Fibroblast of lung (primary cell): ENCODE measurements around the gene PTRH1. TPM values are rescaled to one million over a fixed set of nuclear protein-coding genes. Genes with fewer than 3 reads are reported as not detected.

Experiments used
- DNase-seq, 2 donors: peaks; one replicate each; pipeline versions ENCODE4 v3.0.0 to v3.0.0-alpha.2; 2010; ENCODE audit warnings: low read depth in 2 of 2
- H2AFZ ChIP-seq: 2 replicates; pipeline ENCODE4 v1.5.1; 2012; ENCODE audit warnings: low read length, control low read depth, inconsistent platforms
- H3K27ac ChIP-seq: 2 replicates; pipeline ENCODE4 v1.5.1; 2011; ENCODE audit warnings: low read length, control low read depth; ENCODE audit not compliant: insufficient read depth
- H3K27me3 ChIP-seq: 2 replicates; pipeline ENCODE4 v1.5.1; 2011; ENCODE audit warnings: mild to moderate bottlenecking, low read length; ENCODE audit not compliant: control insufficient read depth, insufficient read depth
- H3K36me3 ChIP-seq: 2 replicates; pipeline ENCODE4 v1.5.1; 2011; ENCODE audit warnings: low read length; ENCODE audit not compliant: control insufficient read depth, insufficient read depth
- H3K4me1 ChIP-seq: 2 replicates; pipeline ENCODE4 v1.5.1; 2011; ENCODE audit warnings: low read length; ENCODE audit not compliant: control insufficient read depth, insufficient read depth; ENCODE audit errors: extremely low read depth
- H3K4me2 ChIP-seq: 2 replicates; pipeline ENCODE4 v1.5.1; 2011; ENCODE audit warnings: low read length, control low read depth; ENCODE audit not compliant: insufficient read depth; ENCODE audit errors: extremely low read depth
- H3K4me3 ChIP-seq, 4 experiments: fragments of 200-600 bp in 1 of 4; sonication (generic) in 1 of 4; replicated peaks in 1 of 4; 2 replicates each; pipeline ENCODE4 v1.5.1; 2011 to 2016; ENCODE audit warnings: low read length in 4 of 4, low read depth in 3 of 4, mild to moderate bottlenecking in 3 of 4, control low read depth in 2 of 4, inconsistent platforms in 1 of 4, mixed read lengths in 1 of 4; ENCODE audit not compliant: insufficient read depth in 1 of 4; ENCODE audit errors: control extremely low read depth in 1 of 4
- H3K79me2 ChIP-seq: 2 replicates; pipeline ENCODE4 v1.5.1; 2012; ENCODE audit warnings: mild to moderate bottlenecking, low read length, inconsistent platforms; ENCODE audit not compliant: control insufficient read depth, insufficient read depth
- H3K9ac ChIP-seq: 2 replicates; pipeline ENCODE4 v1.5.1; 2011; ENCODE audit warnings: mild to moderate bottlenecking, low read length, control low read depth; ENCODE audit not compliant: insufficient read depth
- H3K9me3 ChIP-seq: 2 replicates; pipeline ENCODE4 v1.5.1; 2012; ENCODE audit warnings: low read depth, low read length; ENCODE audit not compliant: control insufficient read depth, insufficient read depth
- H4K20me1 ChIP-seq: 2 replicates; pipeline ENCODE4 v1.5.1; 2011; ENCODE audit warnings: low read length; ENCODE audit not compliant: control insufficient read depth, insufficient read depth; ENCODE audit errors: extremely low read depth
- CTCF ChIP-seq, 2 donors: IDR thresholded peaks in 1 of 2; conservative IDR thresholded peaks in 1 of 2; 1 replicate in 1 of 2; 2 replicates in 1 of 2; pipeline ENCODE4 v1.5.1; 2011 to 2012; ENCODE audit warnings: low read length in 2 of 2, control low read depth in 1 of 2, inconsistent platforms in 1 of 2, low read depth in 1 of 2, mild to moderate bottlenecking in 1 of 2
- EZH2 ChIP-seq: IDR thresholded peaks from 2 replicates; pipeline ENCODE4 v1.5.1; 2012; ENCODE audit warnings: low read length, control low read depth, mild to moderate bottlenecking; ENCODE audit errors: missing control alignments
- polyA plus RNA-seq, 2 donors: library from polyadenylated mRNA; depleted of rRNA in 1 of 2; stranded (reverse) in 1 of 2; unstranded in 1 of 2; fragments of >200 nt; gene quantifications; 2 replicates each; pipeline ENCODE4 v1.2.1, GENCODE V29; 2011 to 2012; ENCODE audit warnings: missing spikeins in 1 of 2
- total RNA-seq: library from RNA; depleted of rRNA; stranded (reverse); fragments of >200 nt; gene quantifications from 2 replicates; pipeline ENCODE4 v1.2.1, GENCODE V29; 2014

PTRH1 gene
- total and polyA plus RNA-seq, 2 donors (not counting 1 experiment from before 2014, with no cell fraction given), result 4.9 to 26.1 TPM

GRCh38 chr9:127700594-127701255 lies 14.7 kb downstream of the PTRH1 start:
- Histone ChIP-seq H3K79me2 (no peaks in the 10 kb centered on the region), H3K4me3 (no peak overlapping the region), H2AFZ (no peak overlapping the region), H3K27ac (no peak overlapping the region), H4K20me1 (no peaks in the 10 kb centered on the region), H3K4me2 (no peak overlapping the region), H3K4me1 (no peaks in the 10 kb centered on the region), H3K27me3 (no peaks in the 10 kb centered on the region), H3K9me3 (no peaks in the 10 kb centered on the region), H3K9ac (no peak overlapping the region), H3K36me3 (no peaks in the 10 kb centered on the region)
- no peak for TF ChIP-seq CTCF (conservative IDR thresholded peaks at IDR 0.05 in 1 of 2, IDR thresholded peaks at IDR 0.05 in 1 of 2; ENCODE audit: low read depth in 1 of 2, low read length in 2 of 2)
- no peak for TF ChIP-seq EZH2
- DNase-seq, result no peak

GRCh38 chr9:127700140-127700539 lies 15.3 kb downstream of the PTRH1 start:
- Histone ChIP-seq H3K4me1 (no peaks in the 10 kb centered on the region), H3K27ac (no peak overlapping the region), H3K9me3 (no peaks in the 10 kb centered on the region), H3K79me2 (no peaks in the 10 kb centered on the region), H3K4me3 (no peak overlapping the region), H3K36me3 (no peaks in the 10 kb centered on the region), H2AFZ (no peak overlapping the region), H3K9ac (no peak overlapping the region), H3K27me3 (no peaks in the 10 kb centered on the region), H4K20me1 (no peaks in the 10 kb centered on the region), H3K4me2 (no peak overlapping the region)
- TF ChIP-seq CTCF (conservative IDR thresholded peaks at IDR 0.05 in 1 of 2, IDR thresholded peaks at IDR 0.05 in 1 of 2; ENCODE audit: low read depth in 1 of 2, low read length in 2 of 2), result no peak
- no peak for TF ChIP-seq EZH2
- DNase-seq, result no peak

DNA sequence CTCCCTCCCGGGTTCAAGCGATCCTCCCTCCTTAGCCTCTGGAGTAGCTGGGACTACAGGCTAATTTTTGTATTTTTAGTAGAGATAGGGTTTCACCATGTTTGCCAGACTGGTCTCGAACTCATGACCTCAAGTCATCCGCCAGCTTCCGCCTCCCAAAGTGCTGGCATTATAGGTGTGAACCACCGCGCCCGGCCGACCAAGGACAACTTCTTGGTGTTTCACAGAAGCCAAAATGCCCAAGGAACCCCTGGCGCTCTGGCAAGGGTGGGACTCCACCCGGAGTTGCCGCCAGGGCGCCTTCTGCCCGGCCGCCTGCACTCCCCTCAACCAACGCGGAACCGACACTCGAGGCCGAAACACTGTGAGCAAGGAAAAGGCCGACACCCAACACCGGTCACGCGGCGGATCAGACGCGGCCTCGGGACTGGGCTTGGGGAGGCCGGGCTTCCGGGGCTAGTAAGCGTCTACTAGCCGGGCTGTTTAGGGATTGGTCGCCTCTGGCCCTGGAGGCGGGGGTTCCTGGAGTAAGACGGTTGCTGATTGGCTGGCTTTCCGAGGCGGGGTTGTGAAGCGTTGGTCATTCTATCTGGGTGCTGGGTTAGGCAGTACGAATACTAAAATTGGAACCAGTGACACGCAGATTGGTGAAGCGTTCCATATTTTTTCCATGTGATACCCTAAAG lies 16.3 kb downstream of the PTRH1 start:
- TF ChIP-seq CTCF (conservative IDR thresholded peaks at IDR 0.05 in 1 of 2, IDR thresholded peaks at IDR 0.05 in 1 of 2; ENCODE audit: low read depth in 1 of 2, low read length in 2 of 2) (no peak), EZH2 (no peak)
- peak; percentile 97 for DNase-seq
- no peaks in the 10 kb centered on the region for H3K79me2 ChIP-seq
- H3K4me3 ChIP-seq, result peak overlapping the region in 2 of 4 experiments; percentile 31 to 36
- peak overlapping the region; percentile 3 for H3K9ac ChIP-seq
- H3K36me3 ChIP-seq, result no peaks in the 10 kb centered on the region
- H3K27ac ChIP-seq, result peak overlapping the region; percentile 39
- no peaks in the 10 kb centered on the region for H3K4me1 ChIP-seq
- no peaks in the 10 kb centered on the region for H3K27me3 ChIP-seq
- H4K20me1 ChIP-seq, result no peaks in the 10 kb centered on the region
- H2AFZ ChIP-seq, result peak overlapping the region; percentile 2
- peak overlapping the region; percentile 3 for H3K4me2 ChIP-seq
- H3K9me3 ChIP-seq, result no peaks in the 10 kb centered on the region
